GM18907 (cell line): Measurements from ENCODE around the gene TMEM40.
"Not testable (repeated sequence)": the region's sequence is repeated elsewhere in the genome, so short reads cannot be mapped to it uniquely, and the experiment has no call there.

Experiments
- ATAC-seq: cut with Tn5 transposase; IDR thresholded peaks from one replicate; pipeline ENCODE4 v1.9.1; 2021; ENCODE audit warnings: mild to moderate bottlenecking, moderate library complexity; ENCODE audit not compliant: unreplicated experiment

Gene TMEM40

DNA sequence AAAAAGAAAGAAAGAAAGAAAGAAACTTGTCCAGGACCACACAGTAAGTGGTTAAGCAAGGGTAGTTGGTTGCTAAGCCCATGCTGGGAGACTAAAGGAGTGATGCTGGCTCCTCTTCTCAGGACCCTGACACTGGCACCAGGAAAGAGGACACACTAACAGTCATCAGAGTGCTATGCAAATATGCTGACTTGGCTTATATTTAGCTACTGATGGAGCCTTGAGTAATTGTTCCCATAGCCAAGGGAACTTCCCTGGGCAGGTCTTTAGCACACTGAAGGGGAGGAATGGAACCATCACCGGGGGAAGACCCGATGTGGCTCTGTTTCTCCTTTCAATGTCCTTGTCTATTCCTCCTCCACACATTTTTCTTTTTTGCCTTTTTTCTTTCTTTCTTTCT is 6.2 kb downstream of the TMEM40 start:
- no peak for ATAC-seq

DNA sequence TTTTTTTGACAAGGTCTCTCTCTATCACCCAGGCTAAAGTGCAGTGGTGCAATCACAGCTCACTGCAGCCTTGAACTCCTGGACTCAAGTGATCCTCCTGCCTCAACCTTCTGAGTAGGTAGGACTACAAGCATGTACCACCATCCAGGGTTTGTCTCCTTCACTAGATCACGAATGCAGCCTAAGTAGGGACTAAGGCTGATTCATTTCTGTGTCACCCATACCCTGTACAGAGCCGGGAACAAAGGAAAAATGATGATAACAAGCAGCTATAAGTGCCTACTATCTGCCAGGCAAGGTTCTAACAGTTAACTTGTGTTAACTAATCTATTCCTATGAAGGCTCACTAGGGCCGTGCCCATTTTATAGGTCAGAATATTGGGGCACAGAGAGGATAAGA is 7.0 kb downstream of the TMEM40 start:
- no peak for ATAC-seq

DNA sequence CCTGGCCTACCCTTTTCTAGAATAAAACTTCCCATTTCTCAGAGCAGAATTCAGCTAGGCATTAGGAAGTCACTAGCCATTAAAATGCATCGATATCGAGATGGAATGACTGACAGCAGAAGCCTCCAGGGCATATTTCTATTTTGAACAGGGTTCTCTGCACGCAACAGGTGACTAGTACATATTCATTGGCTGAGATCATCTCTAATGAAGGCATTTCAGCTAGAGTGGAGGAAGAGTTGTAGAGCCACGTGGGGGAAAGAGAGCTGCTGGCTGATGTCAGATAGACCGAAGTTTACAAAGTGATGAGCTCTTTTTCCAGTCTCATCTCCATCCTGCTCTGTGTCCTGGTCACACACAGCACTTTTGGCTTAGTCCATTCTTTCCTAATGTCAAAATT is 7.5 kb downstream of the TMEM40 start:
- ATAC-seq, result no peak

DNA sequence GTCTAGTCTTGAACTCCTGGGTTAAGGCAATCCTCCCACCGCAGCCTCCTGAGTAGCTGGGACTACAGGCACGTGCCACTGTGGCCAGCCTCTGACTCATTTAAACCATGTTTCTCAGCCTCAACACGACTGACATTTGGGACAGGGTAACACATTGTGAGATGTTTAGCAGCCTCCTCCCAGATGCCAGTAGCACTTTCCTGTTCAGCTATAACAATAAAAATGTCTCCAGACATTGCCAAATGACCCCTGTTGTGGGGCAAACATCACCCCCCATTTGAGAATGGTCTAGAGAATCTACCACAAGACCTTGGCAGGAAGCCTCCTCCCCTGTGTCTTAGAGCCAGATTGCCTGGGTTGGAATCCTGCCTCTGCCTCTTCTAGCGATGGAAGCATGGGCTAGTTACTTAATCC is 8.4 kb downstream of the TMEM40 start:
- ATAC-seq, result peak; percentile 56

DNA sequence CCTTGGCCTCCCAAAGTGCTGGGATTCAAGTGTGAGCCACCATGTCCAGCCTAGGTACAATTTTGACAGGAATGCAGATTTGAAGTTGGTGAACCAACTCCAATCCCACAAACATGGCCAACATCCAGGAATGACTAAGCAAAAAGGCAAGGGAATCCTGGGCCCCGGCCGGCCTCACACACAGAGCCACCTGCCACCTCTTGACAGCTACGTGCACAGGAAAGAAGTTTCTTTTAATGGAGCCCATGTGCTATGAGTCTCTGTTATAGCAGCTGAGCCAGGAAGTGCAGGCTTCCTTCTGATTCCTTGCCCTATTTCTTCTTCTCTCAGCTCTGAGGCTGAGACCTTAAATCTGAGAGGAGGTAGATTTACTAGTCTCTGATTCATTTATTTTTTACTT is 8.8 kb downstream of the TMEM40 start:
- ATAC-seq, result peak; percentile 27

DNA sequence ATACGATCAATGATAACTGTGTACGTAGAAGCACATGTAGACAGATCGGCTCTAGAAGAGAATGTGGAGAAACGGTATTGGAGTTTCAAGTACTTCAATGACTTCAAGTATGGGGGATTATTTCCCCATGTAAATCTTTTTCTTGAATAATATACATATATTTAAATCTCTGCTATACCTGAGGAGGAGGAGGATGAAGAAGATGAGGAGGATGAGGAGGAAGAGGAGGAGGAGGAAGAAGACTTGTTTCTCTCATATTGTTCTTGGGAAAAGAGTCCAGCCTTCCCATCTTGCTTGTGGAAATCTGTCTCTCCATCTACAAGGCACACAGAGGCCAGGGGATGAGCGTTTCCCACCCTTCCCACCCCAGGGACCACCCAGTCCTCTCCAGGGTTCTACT is 10.6 kb downstream of the TMEM40 start:
- ATAC-seq, result no peak

DNA sequence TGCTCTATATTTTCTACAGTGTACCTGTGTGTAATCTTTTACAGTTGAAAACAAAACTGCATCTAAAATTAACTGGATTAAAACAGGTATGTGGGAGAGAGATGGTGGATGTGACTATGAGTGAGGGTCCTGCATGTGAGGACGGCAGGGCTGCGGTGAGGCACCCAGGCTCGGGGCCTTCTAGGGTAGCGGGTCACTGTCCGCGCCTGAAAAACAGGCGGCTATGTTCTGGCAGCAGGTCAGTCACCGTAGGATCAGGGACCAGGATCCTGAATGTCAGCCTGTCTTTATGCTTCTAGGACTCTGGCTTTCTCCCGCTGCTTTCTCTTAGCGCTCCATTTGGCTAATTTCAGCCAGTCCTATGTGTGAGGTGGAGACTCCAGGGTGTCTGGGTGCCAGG is 12.6 kb downstream of the TMEM40 start:
- no peak for ATAC-seq

DNA sequence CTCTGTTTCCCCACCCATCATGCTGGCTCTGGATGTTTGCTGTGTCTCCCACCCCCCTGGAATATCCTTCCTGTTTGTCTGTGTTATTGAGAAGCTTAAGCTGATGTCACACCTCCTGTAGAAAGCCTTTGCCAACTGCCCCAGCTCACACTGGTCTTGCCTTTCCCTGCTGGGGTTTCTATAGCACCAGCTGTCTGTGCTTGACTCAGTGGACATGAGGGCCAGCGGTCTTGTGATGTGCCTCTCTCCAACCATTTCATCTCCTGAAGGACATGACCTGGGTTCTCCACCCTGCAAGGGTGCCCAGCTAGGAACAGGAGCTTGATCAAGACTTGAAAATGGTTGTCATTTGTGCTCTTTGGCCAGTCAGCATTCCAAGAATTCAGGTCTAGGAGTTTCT is 14.7 kb downstream of the TMEM40 start:
- ATAC-seq, result no peak

DNA sequence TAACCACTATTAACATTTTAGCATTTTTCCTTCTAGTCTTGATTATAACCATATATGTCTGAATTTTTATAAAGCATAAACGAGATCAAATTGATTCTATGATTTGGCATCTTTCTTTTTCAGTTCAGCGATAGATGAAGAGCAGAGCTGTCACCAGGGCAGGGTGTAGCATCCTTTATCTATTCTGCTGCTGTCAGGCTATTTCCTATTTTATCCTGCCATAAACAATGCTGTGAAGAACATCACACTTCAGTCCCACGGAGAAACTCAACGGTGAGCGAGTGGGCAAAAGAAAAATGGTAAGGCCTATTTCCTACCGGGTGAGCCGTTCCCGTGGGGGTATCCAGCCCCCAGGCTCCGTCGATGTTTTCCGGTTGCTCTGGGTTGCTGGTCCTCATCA is 15.5 kb downstream of the TMEM40 start:
- ATAC-seq, result no peak

DNA sequence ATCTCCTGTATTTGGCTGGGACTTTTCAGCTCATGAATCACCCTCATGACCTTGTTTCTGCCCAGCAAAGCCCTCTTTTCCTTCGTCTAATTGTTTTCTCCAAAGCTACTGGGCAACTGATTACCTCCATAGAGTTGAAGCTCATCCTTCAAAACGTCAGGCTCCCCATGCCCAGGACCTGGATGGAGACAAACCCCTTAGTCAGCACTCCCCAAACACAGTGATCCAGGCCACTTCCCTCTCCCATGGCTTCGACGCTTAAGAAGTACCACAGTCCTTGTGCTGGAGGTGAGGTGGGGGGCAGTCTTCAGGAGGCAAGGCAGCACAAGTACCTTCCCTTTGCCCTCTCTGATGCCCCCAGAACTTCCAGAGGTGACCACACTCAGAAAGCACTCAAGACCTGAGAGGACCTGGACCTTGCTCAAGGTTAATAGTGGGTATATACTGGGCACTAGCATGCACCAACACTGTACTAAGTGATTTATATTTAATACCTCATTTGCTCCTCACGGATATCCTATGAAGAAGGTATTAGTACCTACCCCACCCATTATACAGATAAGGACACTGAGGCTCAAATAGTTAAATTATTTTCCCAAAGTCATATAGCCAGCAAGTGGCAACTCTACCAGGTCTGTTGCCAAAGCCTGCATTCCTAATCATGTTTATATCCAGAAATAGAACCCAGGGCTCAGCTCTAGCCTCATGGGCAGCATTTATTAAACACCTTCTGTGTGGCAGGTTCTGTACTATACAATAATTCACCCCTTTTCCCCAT is 16.5 kb downstream of the TMEM40 start:
- no peak for ATAC-seq

DNA sequence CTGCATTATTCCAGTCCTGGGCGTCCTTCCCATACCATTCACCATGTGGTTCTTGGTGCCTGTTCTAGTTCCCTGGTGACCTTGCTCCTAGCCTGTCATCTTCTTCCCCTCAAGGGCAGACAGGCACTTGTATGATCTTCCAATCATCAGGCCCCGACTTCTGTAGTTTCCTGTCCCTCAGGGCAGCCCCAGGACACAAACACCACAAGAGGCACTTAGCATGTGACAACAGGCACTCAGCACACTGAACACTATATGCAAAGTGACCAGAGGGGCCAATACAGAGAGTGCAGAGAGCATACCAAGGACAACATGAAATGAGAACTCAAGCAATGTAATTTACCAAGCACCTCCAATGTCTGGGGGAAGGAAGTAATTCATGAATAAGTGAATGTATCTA is 17.9 kb downstream of the TMEM40 start:
- no peak for ATAC-seq

DNA sequence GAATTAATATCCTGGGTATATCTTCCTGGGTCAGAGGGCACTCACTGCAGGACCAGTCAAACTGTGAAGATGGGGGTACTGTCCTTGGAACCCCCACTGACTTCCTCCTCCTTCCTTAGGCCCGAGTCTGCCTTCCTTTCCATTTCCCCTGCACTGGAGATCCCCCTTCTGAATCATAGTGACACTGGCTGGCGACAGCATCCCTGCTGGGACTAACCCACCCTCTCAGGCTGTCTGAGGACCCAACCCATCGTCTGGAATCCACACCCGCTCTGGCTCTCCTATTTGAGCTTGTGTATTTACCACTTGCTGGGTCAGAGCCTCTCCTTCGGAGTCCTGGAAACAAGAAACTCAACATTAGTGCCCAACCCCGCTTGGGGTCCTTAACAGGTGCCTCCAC is 21.2 kb downstream of the TMEM40 start:
- no peak for ATAC-seq

DNA sequence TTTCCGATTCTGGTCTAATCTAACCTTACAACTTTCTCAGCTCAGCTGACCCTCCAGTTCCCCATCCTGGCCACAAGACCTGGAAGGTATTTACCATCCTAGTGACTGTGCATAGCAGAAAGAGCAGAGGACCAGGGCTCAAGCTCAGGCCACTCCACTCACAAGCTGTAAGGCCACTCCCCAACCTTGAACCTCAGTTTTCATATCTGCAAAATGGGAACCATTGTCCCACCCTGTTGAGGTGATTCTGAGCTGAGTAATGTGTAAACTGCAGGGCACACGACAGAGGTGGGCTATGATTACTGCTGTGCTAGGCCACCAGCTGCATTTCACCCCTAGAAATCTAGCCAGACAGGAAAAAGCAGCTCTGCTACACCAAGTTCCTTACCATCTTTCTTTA is 21.7 kb downstream of the TMEM40 start:
- no peak for ATAC-seq

DNA sequence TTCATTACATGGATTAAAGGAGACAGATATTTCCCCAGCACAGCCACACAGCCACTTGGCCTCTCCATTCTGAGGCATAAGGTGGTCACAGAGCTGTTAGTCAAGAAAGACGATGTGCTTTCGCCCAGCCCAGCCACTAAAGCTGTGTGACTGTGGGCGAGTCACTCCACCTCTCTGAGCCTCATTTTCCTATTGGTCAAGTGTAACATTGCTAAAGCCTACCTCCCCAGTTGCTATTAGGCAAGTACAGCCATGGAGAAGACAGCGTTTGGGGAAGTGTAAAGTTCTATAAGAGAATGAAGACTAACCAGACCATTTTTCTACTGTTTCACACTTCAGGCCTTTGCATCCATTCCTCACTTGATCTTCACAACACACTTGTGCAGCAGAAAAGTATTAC is 24.1 kb downstream of the TMEM40 start:
- no peak for ATAC-seq

DNA sequence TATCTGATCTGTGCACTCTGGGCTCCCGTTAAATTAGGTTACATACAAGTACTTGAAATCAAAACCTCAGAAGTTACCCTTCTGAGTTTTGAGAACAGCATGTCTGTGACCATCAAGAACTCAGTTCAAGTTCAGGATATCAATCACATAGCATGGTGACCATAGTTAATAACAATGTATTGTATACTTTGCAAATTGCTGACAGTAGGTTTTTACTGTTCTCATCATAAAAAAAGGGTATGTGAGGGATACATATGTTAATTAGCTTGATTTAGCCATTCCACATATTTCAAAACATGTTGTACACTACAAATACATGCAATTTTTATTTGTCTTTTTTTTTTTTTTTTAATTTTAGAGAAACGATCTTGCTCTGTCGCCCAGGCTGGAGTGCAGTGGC is 25.5 kb downstream of the TMEM40 start:
- no peak for ATAC-seq

DNA sequence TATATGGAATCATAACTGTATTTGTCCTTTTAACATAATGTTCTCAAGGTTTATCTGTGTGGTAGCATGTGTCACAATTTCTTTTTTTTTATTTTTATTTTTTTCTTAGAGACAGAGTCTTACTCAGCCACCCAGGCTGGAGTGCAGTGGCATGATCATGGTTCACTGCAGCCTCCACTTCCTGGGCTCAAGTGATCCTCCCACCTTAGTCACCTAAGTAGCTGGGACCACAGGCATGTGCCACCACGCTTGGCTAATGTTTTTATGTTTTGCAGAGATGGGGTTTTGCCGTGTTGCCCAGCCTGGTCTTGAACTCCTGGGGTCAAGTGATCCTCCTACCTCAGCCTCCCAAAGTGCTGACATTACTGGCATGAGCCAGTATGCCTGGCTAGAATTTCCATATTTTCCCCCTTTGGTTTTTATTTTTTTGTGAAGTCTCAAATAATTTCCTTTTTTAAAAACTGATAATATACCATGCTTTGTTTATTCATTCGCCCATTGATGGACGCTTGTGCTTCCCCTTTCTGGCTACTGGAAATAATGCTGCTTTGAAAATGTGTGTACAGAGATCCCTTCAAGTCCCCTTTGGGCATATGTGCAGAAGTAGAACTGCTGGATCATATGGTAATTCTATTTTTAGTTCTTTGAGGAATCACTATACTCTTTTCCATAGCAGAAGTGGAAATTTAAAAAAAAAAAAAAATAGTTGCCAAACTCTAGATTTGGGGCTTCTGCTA is 28.4 kb downstream of the TMEM40 start:
- no peak for ATAC-seq

DNA sequence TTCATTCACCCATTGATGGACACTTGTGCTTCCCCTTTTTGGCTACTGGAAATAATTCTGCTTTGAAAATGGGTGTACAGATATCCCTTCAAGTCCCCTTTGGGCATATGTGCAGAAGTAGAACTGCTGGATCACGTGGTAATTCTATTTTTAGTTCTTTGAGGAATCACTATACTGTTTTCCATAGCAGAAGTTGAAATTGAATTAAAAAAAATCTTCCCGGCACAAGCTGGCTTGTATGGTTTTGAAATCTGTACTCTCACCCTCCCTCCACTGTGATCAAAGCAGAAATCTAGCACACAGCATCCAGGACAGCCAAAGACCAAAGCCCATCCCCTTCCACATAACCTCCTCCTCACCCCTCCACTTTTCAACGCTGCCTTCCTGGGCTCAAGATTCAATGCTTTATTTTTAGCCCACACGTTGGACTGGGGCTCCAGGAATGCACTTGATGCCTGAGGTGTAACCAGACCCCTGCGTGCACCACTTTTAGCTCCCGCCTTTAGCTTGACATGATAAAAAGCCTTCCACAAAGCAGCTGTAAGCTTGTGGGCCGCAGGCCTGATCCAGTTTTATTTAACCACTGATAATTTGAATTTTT is 29.9 kb downstream of the TMEM40 start:
- ATAC-seq, result no peak

DNA sequence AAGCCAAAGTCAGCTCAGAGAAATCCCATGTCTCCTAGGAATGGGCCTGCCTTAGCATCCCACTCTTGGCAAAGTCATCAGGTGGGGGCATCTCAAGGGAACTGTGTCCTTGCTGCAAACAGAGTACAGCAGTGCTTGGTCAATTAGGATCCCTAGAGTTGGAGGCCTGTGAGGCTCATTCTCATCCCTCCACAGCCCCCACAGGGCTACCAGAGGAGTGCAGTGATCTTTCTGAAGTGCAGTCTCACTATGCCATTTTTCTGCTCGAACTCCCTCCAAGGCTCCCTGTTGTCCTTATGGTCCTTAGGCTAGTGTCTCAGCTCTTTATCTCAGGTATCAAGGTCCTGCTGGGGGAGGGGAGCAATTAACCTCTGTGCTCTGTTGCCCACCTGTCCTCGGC is 31.1 kb downstream of the TMEM40 start:
- no peak for ATAC-seq

DNA sequence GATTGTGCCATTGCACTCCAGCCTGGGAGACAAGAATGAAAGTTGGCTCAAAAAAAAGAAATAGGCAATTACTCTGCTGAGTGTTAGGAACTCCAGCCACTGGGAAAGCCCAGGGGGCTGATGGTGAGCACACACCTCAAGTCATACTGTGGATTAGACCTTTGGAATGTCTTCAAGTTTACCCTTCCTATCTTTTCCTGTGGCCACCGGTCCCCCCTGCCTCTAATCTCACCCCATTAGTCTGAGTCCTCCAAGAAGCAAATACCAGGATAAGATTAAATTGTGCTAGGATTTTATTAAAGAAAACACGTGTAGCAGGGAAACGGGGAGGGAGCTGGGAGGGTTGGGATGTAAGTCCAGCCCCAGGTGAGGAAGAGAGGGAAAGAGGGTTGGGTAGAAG is 31.6 kb downstream of the TMEM40 start:
- no peak for ATAC-seq

DNA sequence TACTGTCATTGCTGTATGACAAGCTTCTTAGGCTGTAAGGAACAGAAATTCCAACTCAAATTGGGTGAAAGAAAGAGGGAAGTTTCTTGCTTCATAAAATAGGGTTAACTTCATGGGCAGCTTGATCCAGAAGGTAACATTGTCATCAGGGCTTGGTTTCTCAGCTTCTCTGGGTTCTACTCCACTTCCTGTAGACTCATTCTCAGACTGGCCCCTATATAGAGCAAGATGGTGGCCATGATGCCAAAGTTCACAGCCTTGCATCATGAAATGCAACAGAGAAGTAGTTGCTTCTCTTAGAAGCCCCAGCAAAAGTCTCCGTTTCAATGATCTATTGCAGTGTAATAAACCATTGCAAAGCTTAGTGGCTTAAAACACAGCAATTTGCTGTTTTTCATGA is 33.6 kb downstream of the TMEM40 start:
- no peak for ATAC-seq

DNA sequence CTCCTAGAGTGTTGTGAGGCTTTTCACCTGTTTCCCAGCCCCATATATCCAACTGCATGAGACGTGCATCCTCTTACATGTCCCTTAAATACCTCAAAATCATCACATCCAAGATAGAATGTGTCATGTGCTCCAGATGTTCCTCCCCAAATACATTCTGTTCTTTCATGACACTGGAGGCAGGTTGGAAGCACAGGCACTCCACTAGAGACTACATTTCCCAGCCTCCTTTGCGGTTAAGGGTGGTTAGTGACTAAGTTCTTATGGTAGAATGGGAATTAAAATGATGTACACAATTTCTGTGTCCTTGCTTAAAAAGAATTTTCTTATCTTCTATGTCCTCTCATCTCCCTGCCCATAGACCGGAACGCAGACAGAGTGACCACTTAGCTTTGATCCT is 34.3 kb downstream of the TMEM40 start:
- no peak for ATAC-seq

DNA sequence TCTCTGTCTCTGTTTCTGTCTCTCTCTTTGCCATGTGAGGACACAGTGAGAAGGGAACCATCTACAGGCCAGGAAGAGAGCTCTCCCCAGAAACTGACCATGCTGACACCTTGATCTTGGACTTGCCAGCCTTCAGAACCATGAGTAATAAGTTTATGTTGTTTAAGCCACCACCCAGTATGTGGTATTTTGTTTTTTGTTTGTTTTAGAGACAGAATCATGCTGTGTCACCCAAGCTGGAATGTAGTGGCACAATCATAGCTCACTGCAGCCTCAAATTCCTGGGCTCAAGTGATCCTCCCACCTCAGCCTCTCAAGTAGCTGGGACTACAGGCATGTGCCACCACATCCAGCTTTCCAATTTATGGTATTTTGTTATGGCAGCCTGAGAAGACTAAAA is 35.7 kb downstream of the TMEM40 start:
- ATAC-seq, result not testable (repeated sequence)
